ENCODE measurements around the gene FICD.

The FICD gene

GRCh38 chr12:108505129-108505528 lies 9.9 kb upstream of the FICD start:
- no peak for DNase-seq

GRCh38 chr12:108507971-108508642 lies 7.0 kb upstream of the FICD start:
- DNase-seq, result no peak

GRCh38 chr12:108509806-108510205 lies 5.3 kb upstream of the FICD start:
- no peak for DNase-seq

GRCh38 chr12:108510836-108511235 lies 4.2 kb upstream of the FICD start:
- DNase-seq, result no peak

DNA sequence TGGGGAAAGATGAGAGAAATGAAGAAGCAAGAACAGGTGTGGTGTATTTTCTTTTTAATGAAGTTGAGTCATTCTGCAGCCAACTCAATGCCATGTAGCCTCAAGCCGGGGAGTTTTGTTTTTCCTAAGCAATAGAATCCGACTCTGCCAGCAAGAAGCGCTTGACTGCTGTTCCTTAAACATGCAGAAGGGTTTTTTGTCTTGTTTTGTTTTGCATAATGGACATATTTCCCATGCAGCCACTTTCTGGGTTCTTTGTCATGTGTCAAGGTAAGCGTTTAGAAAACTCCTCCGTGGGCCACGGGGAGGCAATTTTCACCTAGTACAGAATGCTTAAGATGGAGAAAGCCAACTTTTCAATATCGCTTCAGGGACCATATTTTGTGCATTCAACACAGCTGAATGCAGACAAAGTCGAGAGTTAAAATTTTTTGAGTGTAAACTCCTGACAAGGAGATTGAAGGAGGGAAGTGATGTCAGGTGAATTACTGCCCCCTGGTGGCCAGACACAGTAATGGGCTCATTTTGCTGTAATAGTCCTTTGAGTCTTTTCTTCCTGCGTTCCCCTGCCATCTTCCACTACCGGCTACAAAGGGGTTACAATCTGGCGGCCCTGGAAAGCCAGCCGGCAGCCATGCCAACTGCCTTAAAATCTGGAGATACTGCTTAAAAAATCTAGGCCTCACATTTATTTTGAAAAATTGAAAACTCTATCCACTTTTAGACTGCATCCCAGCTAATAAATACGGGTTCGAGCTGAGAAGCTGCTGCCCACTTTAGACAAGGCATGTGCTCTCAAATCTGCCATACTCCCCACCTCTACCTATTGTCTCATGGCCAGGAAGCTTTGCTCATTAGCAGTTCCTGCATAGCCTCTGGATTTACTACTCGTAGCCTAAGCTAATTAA lies 3.2 kb upstream of the FICD start:
- peak; percentile 69 to 78 for DNase-seq

DNA sequence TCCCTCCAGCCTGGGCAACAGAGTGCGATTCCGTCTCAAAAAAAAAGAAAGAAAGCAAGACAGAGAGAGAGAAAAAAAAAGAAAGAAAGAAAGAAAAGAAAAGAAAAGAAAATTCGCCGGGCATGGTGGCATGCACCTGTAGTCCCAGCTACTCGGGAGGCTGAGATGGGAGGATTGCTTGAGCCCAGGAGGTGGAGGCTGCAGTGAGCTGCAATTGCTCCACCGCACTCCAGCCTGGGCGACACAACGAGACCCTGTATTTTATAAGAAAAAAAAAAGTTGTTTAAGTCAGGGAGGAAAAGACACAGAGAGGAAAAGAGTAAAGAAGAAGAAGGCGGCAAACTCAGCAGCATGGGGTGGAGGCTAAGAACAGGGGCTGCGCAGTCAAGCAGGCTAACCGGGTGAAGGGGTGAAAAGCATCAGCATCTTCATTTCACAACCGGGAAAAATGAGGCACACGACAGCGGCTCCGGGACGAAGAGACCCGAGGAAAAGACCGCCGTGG lies 557 bp upstream of the FICD start:
- no peak for DNase-seq

DNA sequence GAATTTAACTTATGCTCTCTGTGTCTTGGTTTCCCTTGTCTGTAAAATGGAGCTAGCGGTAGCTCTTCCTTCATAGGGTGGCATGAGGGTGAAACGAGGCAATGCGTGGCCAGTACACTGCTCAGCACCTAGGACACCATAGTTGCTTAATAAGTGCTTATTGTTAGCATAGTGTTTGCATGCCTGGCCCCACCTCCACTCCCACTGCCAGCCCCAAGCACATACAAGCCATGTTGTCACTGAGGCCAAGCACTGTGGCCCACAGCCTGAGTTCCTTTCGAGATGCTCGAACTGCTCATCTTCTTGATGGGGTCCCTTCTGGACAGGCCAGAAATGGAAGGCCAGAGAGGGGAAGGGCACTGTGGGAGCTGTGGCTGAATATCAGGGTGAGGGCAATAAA lies 839 bp downstream of the FICD start:
- no peak for DNase-seq

- no peak for DNase-seq
These were observed 1.6 kb downstream of the FICD start for GRCh38 chr12:108516511-108517275.

DNA sequence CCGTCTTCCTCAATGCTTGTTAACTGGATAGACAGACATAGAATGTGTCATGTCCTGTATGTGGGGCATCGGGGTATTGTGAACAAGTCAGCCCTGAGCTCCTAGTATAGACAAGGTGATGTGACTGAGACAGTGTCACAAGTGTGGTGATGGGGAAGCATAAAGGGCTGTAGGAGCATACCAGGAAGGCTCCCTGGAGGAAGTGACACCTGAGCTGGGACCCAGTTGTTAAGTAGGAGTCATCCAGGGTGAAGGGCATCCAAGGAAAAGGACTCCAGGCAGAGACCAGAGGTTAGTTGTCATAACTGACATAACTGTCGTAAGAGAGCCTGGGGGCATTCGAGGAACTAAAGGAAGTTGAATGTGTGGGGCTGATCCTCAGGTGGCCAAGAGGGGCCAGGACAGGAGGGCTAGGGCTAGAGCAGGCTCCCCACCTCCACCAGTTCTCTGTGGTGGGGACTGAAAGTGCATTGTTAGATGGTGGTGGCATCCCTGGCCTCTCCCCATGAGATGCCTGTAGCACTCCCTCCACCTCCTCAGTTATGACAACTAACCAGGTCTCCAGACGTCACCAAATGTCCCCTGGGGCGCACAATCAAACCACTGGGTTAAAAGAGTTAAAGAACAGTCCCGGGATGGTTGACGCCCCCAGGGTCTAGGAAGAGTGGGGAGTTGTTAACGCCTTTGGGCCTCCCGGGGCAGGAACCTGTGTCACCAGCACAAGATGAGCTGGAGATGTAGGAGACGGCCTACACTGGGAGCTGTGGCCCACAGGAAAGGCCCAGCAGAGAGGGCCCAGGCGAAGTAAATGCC lies 2.4 kb downstream of the FICD start:
- no peak for DNase-seq

DNA sequence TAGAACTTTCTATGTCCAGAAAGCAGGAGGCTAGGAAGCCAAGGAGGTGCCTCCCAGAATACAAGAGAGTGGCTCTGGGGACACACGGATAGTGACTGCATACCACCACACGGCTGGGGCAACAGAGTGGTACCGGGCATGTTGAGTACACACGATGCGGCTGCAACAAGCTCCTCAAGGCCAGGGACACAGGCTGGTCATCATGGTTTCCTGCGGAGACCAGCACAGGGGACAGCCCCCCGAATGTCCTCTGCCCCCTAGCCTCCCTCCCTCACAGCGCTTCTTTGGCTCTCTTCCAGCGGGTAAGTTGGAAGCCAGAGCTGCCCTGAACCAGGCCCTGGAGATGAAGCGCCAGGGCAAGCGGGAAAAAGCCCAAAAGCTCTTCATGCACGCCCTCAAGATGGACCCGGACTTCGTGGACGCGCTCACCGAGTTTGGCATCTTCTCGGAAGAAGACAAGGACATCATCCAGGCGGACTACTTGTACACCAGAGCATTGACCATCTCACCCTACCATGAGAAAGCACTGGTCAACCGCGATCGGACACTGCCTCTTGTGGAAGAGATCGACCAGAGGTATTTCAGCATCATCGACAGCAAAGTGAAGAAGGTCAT lies 3.1 kb downstream of the FICD start:
- DNase-seq, result no peak

DNA sequence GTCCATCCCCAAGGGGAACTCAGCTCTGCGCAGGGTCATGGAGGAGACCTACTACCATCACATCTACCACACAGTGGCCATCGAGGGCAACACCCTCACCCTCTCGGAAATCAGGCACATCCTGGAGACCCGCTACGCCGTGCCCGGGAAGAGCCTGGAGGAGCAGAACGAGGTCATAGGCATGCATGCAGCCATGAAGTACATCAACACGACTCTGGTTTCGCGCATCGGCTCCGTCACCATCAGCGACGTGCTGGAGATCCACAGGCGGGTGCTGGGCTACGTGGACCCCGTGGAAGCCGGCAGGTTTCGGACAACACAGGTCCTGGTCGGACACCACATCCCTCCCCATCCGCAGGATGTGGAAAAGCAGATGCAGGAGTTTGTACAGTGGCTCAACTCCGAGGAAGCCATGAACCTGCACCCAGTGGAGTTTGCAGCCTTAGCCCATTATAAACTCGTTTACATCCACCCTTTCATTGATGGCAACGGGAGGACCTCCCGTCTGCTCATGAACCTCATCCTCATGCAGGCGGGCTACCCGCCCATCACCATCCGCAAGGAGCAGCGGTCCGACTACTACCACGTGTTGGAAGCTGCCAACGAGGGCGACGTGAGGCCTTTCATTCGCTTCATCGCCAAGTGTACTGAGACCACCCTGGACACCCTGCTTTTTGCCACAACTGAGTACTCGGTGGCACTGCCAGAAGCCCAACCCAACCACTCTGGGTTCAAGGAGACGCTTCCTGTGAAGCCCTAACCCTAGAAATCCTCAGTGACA lies 3.8 kb downstream of the FICD start:
- no peak for DNase-seq

- no peak for DNase-seq
These were observed 4.5 kb downstream of the FICD start for GRCh38 chr12:108519558-108519957.

DNA sequence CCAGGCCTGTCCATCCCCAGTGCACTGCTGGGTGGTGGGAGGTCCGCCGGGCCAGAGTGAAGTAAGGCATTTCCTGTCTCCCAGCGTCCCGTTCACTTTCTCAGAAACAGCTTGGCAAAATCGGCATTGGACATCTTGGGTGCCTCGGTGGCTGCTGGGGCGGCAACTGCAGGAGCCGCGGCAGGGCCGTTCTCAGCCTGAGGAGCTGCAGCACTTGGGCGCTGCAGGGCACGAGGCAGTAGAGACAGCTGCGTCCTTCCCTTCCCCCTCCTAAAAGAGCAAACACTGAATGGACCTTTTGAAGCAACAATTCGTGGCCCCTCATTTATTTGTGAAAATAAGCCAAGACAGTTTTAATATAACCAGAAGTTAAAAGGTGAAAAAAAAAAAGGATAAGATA lies 8.3 kb downstream of the FICD start:
- no peak for DNase-seq

DNA sequence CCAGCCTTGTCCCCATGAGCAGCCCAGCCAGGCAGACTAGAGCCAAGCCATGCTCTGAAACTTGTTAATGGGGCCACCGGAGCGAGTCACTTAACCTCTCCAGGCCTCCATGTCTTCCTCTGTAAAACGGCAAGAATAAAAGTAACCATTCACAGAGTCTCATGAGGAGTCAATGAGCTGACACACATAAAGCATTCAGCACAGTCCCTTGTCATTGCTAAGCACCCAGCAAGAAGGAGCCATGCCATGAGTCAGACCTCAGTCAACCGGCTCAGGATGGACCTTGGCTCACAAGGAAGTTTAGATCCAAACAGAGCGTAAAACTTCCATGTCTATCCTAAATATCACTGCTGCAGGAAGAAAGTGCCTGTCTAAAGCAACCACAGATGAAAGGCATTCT lies 10.6 kb downstream of the FICD start:
- DNase-seq, result no peak

DNA sequence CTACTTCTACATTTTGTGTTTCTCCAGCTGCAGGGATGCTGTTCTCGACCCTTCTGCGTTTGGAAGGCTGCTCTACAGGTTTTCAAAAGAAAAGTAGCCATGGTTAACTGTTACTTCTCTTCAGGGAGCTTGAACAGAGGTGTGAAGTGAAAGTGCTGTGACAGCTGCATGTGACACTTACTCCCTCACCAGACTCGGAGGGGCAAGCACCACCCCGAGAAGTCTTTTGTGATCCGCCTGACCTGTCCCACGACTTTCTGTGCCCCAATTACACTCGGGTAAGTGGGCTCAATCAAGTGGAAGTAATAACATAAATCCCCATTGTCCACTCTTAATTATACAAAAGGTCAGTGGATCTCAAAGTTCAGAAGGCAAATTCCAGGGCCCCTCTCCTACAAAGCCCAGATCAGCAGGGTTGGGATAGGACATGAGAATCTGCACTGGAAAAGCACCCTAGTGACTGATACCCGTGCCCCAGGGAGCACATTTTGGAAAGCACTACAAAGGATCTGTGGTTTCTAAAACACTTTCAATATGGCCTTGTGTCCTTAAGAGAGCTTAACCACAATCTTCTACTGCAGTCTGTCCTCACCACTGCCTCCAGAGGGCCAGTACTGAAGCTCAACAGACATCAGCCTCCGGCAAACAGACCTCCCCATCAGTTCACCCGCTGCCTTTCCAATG lies 11.5 kb downstream of the FICD start:
- no peak for DNase-seq

GRCh38 chr12:108527166-108527496 lies 12.1 kb downstream of the FICD start:
- no peak for DNase-seq

- DNase-seq, result no peak
These were observed 15.1 kb downstream of the FICD start for GRCh38 chr12:108530161-108530560.

- DNase-seq, result no peak
These were observed 17.1 kb downstream of the FICD start for GRCh38 chr12:108531929-108532848.

- no peak for DNase-seq
These were observed 23.1 kb downstream of the FICD start for GRCh38 chr12:108538146-108538545.

Measured in activated CD4-positive, alpha-beta T cell treated with anti-CD3 and anti-CD28 coated beads for 4 hours (primary cell).